ENCODE data around the gene MPO. TPM values are rescaled to one million over a fixed set of nuclear protein-coding genes. Genes with fewer than 3 reads are reported as not detected.

MPO gene
- total RNA-seq, 1 experiment from 2014 or later: not detected

DNA sequence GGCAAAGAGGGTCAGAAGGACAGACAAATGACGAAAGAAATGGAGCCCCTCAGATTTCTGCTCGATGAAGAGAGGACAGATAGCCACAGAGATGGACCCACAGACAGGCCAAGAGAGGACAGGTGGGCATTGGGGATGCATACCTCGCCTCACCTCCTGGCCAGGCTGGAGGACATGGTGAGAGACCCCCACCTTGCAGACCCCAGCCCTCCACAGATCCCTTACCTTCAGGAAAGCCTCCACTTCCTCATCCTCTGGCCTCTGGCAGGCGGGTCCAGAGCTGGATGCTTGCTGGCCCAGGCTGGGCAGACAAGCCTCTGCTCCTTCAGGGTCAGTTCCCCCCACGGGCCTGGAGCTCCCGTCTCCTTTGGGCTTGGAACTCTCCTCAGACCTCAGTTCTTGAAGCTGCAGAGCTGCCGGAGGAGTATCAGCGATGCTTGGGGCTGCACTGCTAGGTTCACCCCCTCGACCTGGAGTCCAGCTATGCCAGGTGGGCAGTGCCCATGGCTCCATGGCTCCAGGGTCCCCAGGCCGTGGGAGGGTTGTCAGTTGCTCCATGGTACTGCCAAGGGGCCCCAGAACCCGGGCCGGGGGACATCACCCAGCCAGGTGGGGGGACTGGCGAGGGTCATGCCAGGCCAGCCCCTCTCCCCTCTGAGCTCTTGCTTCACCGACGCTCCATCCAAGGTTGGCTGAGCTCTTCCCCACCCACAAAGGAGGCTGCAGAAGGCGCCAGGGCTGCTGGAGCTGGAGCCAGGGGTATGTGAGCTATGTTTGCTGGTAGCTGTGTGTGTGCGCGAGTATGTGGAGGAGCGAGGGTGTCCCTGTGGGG lies 46.8 kb upstream of the MPO start:
- H3K9me2 ChIP-seq (ENCODE audit: insufficient read depth): no peaks in the 10 kb centered on the region
- peaks cover 3 to 12% of the 10 kb centered on the region in 2 experiments; a peak in 3 of 4 replicates for H3K4me1 ChIP-seq (ENCODE audit: control insufficient read depth in 1 of 2, insufficient read depth in 2 of 2, low read length in 2 of 2)
- no peaks in the 10 kb centered on the region for H3K79me2 ChIP-seq (ENCODE audit: insufficient read depth, low read length)
- intact Hi-C loops (cut with micrococcal nuclease): no loop called here
- H3K36me3 ChIP-seq (ENCODE audit: control insufficient read depth in 1 of 2, insufficient read depth in 2 of 2, low read length in 2 of 2): no peaks in the 10 kb centered on the region
- RAD21 ChIA-PET (ENCODE audit: low non-redundant PET in 1 of 2, low total read pairs in 2 of 2, uncharacterized antibody in 2 of 2, unreplicated experiment in 2 of 2): no interaction called here
- TF ChIP-seq ZNF274 (IDR thresholded peaks at IDR 0.05; ENCODE audit: low read depth, low read length) (no peak), RAD21 (IDR thresholded peaks at IDR 0.05; ENCODE audit: low read depth) (no peak), EZH2 (IDR thresholded peaks at IDR 0.05) (no peak), ZFX (IDR thresholded peaks at IDR 0.05) (no peak), EGR1 (IDR thresholded peaks at IDR 0.05; ENCODE audit: low read depth) (no peak), SRF (IDR thresholded peaks at IDR 0.05; ENCODE audit: low read depth) (no peak), EZH2phosphoT487 (IDR thresholded peaks at IDR 0.05; ENCODE audit: borderline replicate concordance) (no peak), JUND (IDR thresholded peaks at IDR 0.05) (no peak), POLR2AphosphoS5 (IDR thresholded peaks at IDR 0.05; ENCODE audit: low read depth, low read length) (no peak)
- TF ChIP-seq, protein P1, sequence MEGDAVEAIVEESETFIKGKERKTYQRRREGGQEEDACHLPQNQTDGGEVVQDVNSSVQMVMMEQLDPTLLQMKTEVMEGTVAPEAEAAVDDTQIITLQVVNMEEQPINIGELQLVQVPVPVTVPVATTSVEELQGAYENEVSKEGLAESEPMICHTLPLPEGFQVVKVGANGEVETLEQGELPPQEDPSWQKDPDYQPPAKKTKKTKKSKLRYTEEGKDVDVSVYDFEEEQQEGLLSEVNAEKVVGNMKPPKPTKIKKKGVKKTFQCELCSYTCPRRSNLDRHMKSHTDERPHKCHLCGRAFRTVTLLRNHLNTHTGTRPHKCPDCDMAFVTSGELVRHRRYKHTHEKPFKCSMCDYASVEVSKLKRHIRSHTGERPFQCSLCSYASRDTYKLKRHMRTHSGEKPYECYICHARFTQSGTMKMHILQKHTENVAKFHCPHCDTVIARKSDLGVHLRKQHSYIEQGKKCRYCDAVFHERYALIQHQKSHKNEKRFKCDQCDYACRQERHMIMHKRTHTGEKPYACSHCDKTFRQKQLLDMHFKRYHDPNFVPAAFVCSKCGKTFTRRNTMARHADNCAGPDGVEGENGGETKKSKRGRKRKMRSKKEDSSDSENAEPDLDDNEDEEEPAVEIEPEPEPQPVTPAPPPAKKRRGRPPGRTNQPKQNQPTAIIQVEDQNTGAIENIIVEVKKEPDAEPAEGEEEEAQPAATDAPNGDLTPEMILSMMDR (IDR thresholded peaks at IDR 0.05 in 2 of 3, conservative IDR thresholded peaks at IDR 0.05 in 1 of 3; ENCODE audit: borderline replicate concordance in 1 of 3, insufficient read depth in 1 of 3, low read depth in 2 of 3, low read length in 2 of 3): no peak
- no peaks in the 10 kb centered on the region for H3K27me3 ChIP-seq (ENCODE audit: insufficient read depth, low read length)
- H4K20me1 ChIP-seq (ENCODE audit: insufficient read depth): no peaks in the 10 kb centered on the region
- no peak overlapping the region for H3K4me3 ChIP-seq (replicated peaks in 1 of 2; ENCODE audit: low read depth in 1 of 2, low read length in 2 of 2)
- no peak overlapping the region for H3K27ac ChIP-seq (ENCODE audit: low read depth, low read length)
- no peak overlapping the region for H2AFZ ChIP-seq (ENCODE audit: low read depth, low read length, poor library complexity, severe bottlenecking)
- DNase-seq (ENCODE audit: low read depth, low spot score): no peak
- no peak overlapping the region for H3K4me2 ChIP-seq (ENCODE audit: low read length)
- ATAC-seq: no peak
- H3K9ac ChIP-seq (ENCODE audit: low read length): no peak overlapping the region
- no TSS peak for BruUV-seq (replicated peaks)
- no peaks in the 10 kb centered on the region for H3K9me3 ChIP-seq (ENCODE audit: control insufficient read depth in 1 of 2, insufficient read depth in 1 of 2, low read depth in 1 of 2, low read length in 2 of 2)
- POLR2A ChIA-PET: no interaction called here
- CTCF ChIA-PET: interaction anchor here (1.0 to 3.5 kb wide), 2 partner anchors 10 to 120 kb away, joined by 3 to 16 read pairs; no protein-coding TSS in a partner anchor
